Epithelial cell of esophagus (primary cell): ENCODE measurements around the gene BPGM.

ENCODE experiments used
- DNase-seq: peaks from one replicate; pipeline ENCODE4 v3.0.0; 2010; ENCODE audit warnings: low read depth
- H3K4me3 ChIP-seq: 2 replicates; pipeline ENCODE4 v1.5.1; 2011; ENCODE audit warnings: mild to moderate bottlenecking, low read length, control low read depth
- CTCF ChIP-seq: IDR thresholded peaks from 2 replicates; pipeline ENCODE4 v1.5.1; 2011; ENCODE audit warnings: low read depth, mild to moderate bottlenecking, low read length, control low read depth, inconsistent platforms; ENCODE audit not compliant: insufficient read depth; ENCODE audit errors: missing control alignments

Gene BPGM

DNA sequence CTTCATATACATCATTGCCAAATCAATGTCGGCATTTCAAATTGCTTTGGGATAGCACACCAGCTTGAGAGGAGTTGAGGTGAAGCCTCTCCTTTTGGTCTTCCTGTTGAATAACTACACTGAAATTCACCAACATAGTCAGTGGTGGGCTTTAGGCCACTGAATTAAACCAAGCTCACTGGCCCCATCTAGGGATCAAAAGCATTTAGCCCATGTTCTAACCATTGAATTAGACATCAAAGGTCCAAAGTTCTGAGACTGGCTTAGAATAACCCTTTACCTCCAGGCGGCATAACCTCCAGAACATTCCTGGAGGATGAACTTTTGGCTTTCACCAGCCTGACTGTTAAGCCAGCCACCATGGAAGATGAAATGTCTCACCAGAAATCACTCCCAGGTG is 54.6 kb downstream of the BPGM start:
- peak; percentile 36 for TF ChIP-seq CTCF
- peak; percentile 36 for DNase-seq
- no peak overlapping the region for H3K4me3 ChIP-seq

- TF ChIP-seq CTCF: no peak
- no peak overlapping the region for H3K4me3 ChIP-seq
- DNase-seq: no peak
Observed at GRCh38 chr7:134702366-134703240, 56.0 kb downstream of the BPGM start.

GRCh38 chr7:134703241-134703594 is 56.6 kb downstream of the BPGM start:
- DNase-seq: no peak
- no peak overlapping the region for H3K4me3 ChIP-seq
- TF ChIP-seq CTCF: no peak

GRCh38 chr7:134703782-134704181 is 57.1 kb downstream of the BPGM start:
- DNase-seq: no peak
- TF ChIP-seq CTCF: no peak
- no peak overlapping the region for H3K4me3 ChIP-seq

DNA sequence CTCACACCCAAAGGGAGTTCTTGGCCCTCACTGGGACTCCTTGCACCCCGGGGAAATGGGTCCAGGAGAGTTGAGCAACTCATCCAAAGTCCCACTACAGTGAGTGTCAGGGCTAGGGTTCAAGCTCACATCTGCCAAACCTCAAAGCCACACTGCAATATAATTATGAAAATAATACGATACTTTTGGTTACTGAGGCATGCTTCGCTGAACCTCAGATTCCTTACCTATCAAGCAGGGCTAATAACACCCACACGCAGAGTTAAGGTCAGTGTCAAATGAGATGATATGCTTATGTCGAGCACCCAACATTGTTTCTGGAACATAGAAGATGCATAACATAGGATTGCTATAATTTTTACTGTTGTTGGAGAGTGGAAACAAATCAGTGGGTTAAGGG is 58.2 kb downstream of the BPGM start:
- TF ChIP-seq CTCF: no peak
- no peak overlapping the region for H3K4me3 ChIP-seq
- no peak for DNase-seq

- DNase-seq: no peak
- TF ChIP-seq CTCF: no peak
Observed at GRCh38 chr7:134705716-134706115, 59.1 kb downstream of the BPGM start.

GRCh38 chr7:134706468-134706867 is 59.8 kb downstream of the BPGM start:
- no peak overlapping the region for H3K4me3 ChIP-seq
- TF ChIP-seq CTCF: no peak
- peak; percentile 61 for DNase-seq

More at GRCh38 chr7:134705716-134706115, 59.1 kb downstream of the BPGM start:
- no peak overlapping the region for H3K4me3 ChIP-seq
